SH-SY5Y (cell line): ENCODE data around the gene ZNF148.

ENCODE experiments used
- GATA2 ChIP-seq: IDR thresholded peaks from 2 replicates; pipeline ENCODE4 v1.6.1; 2011; ENCODE audit warnings: mild to moderate bottlenecking, low read depth, low read length
- GATA3 ChIP-seq: IDR thresholded peaks from 2 replicates; pipeline ENCODE4 v1.6.1; 2011; ENCODE audit warnings: low read depth, mild to moderate bottlenecking, low read length, moderate library complexity

DNA sequence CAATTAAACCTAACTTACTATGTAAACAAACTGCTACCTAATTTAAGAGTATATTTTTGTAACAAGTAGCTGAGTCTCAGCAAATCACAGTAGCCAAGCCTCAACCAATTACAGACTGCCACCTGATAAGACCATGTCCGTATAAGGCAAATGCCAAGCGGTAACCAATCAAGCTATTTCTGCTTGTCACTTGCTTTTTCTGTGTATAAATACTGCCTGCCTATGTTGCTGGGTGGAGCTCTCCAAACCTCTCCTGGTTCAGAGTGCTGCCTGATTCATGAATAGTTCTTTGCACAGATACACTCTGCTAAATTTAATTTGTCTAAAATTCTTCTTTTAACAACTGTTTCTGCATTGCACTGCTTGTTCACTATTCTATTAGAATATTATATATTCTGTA is 42.6 kb downstream of the ZNF148 start:
- TF ChIP-seq GATA3 (no peak), GATA2 (no peak)
